BJ (cell line): ENCODE data around the gene MEAF6. TPM values are rescaled to one million over a fixed set of nuclear protein-coding genes. Genes with fewer than 3 reads are reported as not detected.
"Not testable (repeated sequence)": the region's sequence is repeated elsewhere in the genome, so short reads cannot be mapped to it uniquely, and the experiment has no call there.

Experiments
- CTCF ChIA-PET: fragments of 350-600 bp; formaldehyde crosslinking; extraction: SDS; loops from one replicate; lab custom pipeline; 2021; ENCODE audit warnings: antibody characterized with exemption, inconsistent platforms; lab: Yijun Ruan, JAX
- POLR2A ChIA-PET: fragments of 300-600 bp; sonication (Branson Sonifier 250); formaldehyde crosslinking; extraction: SDS; loops from one replicate; lab custom pipeline; 2021; ENCODE audit warnings: antibody characterized with exemption; lab: Charles Lee
- DNase-seq: peaks from one replicate; pipeline ENCODE4 v3.0.0-alpha.2; 2011; ENCODE audit warnings: low read depth
- H3K27me3 ChIP-seq: 2 replicates; pipeline ENCODE4 v1.6.0; 2011; ENCODE audit warnings: low read length; ENCODE audit not compliant: control insufficient read depth, insufficient read depth
- H3K36me3 ChIP-seq: 2 replicates; pipeline ENCODE4 v1.5.1; 2011; ENCODE audit warnings: low read length; ENCODE audit not compliant: control insufficient read depth, insufficient read depth
- H3K4me3 ChIP-seq: 2 replicates; pipeline ENCODE4 v1.5.1; 2011; ENCODE audit warnings: low read depth, mild to moderate bottlenecking, control low read depth, low read length
- CTCF ChIP-seq: IDR thresholded peaks from 2 replicates; pipeline ENCODE4 v1.5.1; 2011; ENCODE audit warnings: low read depth, mild to moderate bottlenecking, control low read depth, inconsistent platforms, low read length, moderate library complexity; ENCODE audit not compliant: insufficient read depth
- polyA minus RNA-seq: library from RNA; depleted of rRNA, polyadenylated mRNA; stranded (reverse); fragments of >200 nt; gene quantifications from 2 replicates; pipeline ENCODE4 v1.2.3, GENCODE V29; 2011; rRNA and poly(A)+ RNA removed
- polyA plus RNA-seq: library from polyadenylated mRNA; depleted of rRNA; stranded (reverse); fragments of >200 nt; gene quantifications from 2 replicates; pipeline ENCODE4 v1.2.3, GENCODE V29; 2011; rRNA removed

Gene MEAF6
- polyA plus RNA-seq: 43.1 and 49.6 TPM in 2 replicates
- 7.9 and 9.5 TPM in 2 replicates for polyA minus RNA-seq

GRCh38 chr1:37514350-37515184 lies at the start of gene MEAF6:
MEAF6 (minus strand) TSS chr1:37514766; CDS start chr1:37514746, 20 bp downstream.
- H3K27me3 ChIP-seq: no peaks in the 10 kb centered on the region
- ChIA-PET POLR2A (interaction anchor here (0.6 to 1.2 kb wide), 2 partner anchors 29 to 39 kb away, joined by 5 read pairs; no protein-coding TSS in a partner anchor), CTCF (interaction anchor here (0.6 to 4.8 kb wide), 27 partner anchors 9 to 819 kb away, joined by 3 to 35 read pairs (median 5); partner anchors contain the start of genes CDCA8, DNALI1 and SNIP1)
- TF ChIP-seq CTCF: no peak
- no peak for DNase-seq
- peak within 1 kb of the TSS; percentile 82 for H3K4me3 ChIP-seq
- H3K36me3 ChIP-seq: 0 out of 2 replicates have a peak, but pooled peaks cover 1% of the 10 kb centered on the region

GRCh38 chr1:37562984-37563383 lies 48.4 kb upstream of the MEAF6 start:
- DNase-seq: no peak
- ChIA-PET CTCF (no interaction called here), POLR2A (no interaction called here)
- Histone ChIP-seq H3K36me3 (peaks cover 17% of the 10 kb centered on the region), H3K4me3 (no peak overlapping the region), H3K27me3 (no peaks in the 10 kb centered on the region)
- no peak for TF ChIP-seq CTCF

- CTCF ChIA-PET: interaction anchor here (1.3 kb wide), 1 partner anchor 128 kb away, joined by 4 read pairs; no protein-coding TSS in a partner anchor
- TF ChIP-seq CTCF: peak; percentile 63
- Histone ChIP-seq H3K36me3 (peaks cover 8% of the 10 kb centered on the region), H3K4me3 (no peak overlapping the region), H3K27me3 (no peaks in the 10 kb centered on the region)
- DNase-seq: no peak
- POLR2A ChIA-PET: no interaction called here
These were observed 46.9 kb upstream of the MEAF6 start for GRCh38 chr1:37561133-37562132.

GRCh38 chr1:37560401-37561132 lies 46.0 kb upstream of the MEAF6 start:
- Histone ChIP-seq H3K4me3 (no peak overlapping the region), H3K27me3 (no peaks in the 10 kb centered on the region), H3K36me3 (peaks cover 5% of the 10 kb centered on the region)
- CTCF ChIA-PET: interaction anchor here (1.3 kb wide), 1 partner anchor 129 kb away, joined by 4 read pairs; no protein-coding TSS in a partner anchor
- POLR2A ChIA-PET: no interaction called here
- DNase-seq: no peak
- no peak for TF ChIP-seq CTCF

- CTCF ChIA-PET: interaction anchor here (1.3 kb wide), 1 partner anchor 129 kb away, joined by 4 read pairs; no protein-coding TSS in a partner anchor
- not testable (repeated sequence) for DNase-seq
These were observed 45.4 kb upstream of the MEAF6 start for GRCh38 chr1:37559957-37560379.

More at GRCh38 chr1:37559957-37560379, 45.4 kb upstream of the MEAF6 start:
- H3K27me3 ChIP-seq, POLR2A ChIA-PET, H3K36me3 ChIP-seq, H3K4me3 ChIP-seq: not testable (repeated sequence)
